ENCODE results near the gene FHOD3.
"Not testable (repeated sequence)": the region's sequence is repeated elsewhere in the genome, so short reads cannot be mapped to it uniquely, and the experiment has no call there.

FHOD3 gene

DNA sequence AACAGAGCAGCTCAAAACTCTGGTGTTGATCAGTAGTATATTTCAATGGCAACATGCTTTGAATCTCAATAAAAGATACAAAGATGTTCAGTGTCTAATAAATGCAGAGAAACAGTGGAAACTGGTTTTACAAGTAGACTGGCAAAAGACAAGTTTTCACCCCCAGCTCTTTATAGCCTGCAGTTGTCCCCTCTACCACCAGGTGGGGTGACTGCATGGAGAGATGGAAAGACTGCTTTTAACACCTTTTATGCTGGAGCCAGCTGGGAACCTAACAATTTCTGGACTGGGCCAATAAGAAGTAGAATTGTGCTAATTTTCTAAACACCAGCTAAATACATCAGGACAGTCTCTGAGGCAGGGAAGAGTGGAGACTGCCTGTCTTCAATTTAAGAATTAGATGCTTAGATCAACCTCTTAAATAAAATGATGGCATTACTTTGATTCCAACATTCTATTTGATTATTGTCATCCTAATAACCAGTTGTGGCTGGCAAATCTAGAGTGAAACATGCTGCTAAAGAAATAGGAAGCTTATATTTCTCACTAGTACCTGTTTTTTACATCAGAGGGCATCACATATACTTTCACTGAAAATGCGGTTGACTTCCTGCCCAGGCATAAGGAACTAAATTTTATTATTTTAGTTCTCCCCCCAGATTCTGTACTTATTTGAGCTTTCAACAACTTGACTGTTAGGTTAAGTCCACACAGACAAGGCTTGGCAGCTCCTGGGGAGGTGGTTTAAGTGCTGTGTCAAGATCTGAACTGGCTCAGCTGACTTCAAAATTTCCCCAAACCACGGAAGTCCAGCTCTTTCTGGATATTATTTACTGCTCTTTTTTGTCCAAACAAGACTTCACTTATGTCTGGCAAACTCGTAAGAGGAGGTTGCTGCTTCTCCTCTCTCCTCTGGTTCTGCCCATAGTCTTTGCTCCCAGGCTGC, 390.8 kb downstream of the FHOD3 start:
- no peak for DNase-seq

DNA sequence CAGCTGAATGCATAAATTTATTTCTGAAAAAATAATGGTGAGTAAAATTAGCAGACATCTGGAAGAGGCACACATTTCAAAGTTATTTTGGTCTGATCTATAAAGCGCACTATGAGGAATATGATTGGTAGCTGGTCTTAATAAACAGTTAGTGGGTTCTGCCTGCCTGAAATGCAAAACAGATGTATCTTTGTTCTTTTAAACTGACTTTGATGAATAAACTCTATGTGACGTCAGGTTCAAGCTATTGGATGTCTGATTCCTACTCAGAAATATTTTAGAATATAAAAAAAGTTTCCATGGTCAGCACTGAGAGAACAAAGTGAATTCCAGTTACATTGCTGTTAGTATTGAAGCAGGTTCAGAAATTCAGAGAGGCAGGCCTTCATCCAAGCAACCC, 394.9 kb downstream of the FHOD3 start:
- DNase-seq, result no peak

DNA sequence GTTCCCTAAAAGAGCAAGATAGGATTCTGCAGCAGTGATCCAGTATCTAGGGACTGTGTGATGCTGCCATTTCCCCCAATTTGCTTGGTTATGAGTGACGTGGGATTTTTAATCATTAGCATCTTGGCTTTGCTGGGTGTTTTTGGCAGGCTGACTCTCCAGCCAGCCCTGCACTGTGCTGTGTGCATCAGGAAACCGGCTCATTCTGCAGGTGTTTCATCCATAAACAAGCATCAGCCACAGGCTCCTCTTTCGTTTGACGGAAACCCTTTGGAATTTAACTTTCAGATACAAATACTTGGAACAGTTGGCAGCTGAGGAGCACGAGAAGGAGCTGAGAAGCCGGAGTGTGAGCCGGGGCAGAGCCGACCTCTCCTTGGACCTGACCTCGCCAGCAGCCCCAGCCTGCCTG, 395.4 kb downstream of the FHOD3 start:
- no peak for DNase-seq

DNA sequence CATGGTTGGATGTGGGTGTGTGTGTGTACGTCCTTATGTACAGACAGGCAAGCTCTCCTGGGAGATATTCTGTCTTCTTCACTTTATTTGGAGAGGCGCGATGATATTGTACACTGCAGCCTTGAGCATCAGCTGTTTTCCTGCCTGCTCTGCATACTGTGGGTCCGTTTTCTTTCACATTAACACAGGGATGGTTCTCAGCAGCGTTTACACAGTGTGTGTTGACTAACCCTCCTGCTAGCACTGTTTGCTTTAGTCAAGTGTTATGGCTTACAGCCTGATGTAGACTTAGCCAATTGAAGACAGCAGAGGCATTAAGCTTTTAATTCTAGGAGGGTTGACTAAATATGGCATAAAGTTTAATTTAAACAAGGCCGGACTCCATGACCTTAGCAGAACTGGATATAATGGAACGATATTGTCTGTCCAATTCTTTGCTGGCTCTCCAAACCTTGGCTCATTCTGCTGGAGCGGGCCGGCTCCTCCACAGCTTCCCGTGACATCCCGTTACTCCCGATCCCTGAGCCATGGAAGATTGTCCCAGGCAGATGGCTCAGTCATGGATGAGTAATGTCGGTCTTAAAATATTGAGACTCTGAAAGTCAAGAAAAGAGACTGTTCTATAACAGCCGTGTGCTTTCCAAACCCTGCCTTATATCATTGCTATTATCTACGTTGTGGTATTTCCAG, 396.6 kb downstream of the FHOD3 start:
- no peak for DNase-seq

DNA sequence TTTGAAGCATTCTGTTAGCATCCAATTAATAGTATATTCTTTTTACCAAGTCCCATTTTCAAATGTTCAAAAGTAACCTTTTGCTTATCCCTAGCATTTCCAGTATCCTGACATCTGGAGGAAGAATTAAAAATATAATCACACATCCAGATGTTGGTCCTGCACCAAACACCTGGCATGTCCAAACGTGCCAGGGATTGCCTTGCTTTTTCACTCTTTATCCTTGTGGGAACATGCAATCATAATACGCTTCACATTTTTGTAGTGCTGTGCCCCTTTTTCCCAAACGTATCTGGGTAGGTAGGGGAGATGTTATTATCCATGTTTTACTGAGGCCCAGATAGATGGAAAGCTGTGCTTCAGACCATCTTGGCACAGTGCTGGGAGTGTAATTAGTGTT, 398.3 kb downstream of the FHOD3 start:
- no peak for DNase-seq

DNA sequence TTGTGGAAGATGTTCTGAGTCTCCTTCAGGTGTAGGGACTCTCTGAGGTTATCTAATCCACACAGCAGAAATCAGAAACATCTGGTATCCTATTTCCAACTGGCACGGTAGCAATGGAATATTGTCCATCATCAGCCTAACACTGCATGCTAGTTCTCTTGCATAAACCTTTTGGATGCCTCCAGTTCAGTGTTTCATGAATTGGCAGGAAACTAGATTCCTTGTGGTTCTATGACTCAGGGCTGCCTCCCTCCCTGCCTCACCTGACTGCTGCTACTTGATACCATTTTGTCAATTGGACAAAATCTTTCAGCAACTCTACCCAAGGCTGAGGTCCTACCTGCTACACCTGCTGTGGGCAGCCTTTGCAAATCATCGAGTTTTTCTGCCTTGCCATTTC, 400.4 kb downstream of the FHOD3 start:
- DNase-seq, result no peak

DNA sequence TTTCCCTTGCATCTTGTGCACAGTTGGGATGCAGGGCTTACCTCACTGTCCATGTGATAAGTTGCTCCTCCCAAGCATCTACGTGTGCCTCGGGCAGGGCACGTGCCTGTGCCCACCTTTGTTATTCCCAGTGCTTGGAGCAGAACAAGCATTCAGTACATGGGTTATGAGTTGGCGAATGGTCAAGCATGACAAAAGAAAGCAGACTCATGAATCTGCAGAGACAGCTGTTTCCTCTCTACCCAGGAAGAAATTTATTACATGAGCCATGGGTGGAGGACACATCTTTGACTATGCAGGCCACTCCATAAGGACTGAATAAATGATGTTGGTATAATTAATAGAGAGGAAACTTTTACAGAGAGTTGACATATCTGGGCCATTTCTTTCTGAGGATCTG, 403.4 kb downstream of the FHOD3 start:
- DNase-seq, result no peak

DNA sequence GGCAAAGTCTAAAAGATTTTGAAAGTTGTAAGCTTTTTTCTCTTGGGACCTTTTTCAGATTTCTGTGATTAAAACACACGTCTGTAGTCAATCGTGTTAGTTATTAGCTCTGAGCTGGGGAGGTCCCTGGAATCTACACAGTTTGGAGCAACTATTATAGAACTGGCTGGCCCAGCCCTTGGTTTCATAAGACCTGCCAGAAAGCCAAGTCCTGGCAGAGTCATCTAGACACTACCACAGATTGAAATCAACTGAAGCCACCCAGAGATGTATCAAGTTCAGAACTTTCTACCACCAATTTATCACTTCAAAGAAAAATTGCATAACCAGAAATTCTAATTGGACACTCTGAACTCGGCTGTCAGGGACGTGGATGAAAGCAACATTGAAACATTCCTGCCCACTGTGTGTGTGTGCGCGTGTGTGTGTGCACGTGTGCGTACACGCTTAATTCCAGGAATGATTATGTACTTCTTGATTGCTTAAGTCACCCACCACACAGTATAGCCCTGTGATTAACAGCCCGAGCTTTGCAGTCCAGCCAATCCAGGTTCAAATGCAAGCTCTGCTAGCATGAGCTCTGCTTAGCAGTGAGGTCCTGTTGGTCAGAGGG, 405.0 kb downstream of the FHOD3 start:
- DNase-seq, result no peak

DNA sequence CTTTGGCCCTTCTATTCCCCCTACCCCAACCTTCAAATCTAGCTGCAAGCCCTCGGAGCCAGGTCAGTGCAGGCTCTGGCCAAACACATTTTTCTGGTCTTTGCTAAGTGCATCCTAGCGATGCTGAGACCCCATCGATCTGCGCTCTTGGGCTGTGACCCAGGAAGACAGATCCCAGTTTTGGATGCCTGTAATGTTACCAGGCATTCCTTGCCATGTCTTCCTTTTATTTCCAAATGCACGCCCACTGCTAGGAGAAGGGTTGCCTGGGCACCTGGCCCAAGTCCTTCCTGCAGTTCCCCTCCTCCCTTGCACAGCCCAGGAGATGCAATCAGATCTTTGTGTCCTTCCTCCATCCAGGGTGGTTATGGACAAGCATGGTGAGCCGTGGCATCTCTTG, 406.6 kb downstream of the FHOD3 start:
- DNase-seq, result no peak

DNA sequence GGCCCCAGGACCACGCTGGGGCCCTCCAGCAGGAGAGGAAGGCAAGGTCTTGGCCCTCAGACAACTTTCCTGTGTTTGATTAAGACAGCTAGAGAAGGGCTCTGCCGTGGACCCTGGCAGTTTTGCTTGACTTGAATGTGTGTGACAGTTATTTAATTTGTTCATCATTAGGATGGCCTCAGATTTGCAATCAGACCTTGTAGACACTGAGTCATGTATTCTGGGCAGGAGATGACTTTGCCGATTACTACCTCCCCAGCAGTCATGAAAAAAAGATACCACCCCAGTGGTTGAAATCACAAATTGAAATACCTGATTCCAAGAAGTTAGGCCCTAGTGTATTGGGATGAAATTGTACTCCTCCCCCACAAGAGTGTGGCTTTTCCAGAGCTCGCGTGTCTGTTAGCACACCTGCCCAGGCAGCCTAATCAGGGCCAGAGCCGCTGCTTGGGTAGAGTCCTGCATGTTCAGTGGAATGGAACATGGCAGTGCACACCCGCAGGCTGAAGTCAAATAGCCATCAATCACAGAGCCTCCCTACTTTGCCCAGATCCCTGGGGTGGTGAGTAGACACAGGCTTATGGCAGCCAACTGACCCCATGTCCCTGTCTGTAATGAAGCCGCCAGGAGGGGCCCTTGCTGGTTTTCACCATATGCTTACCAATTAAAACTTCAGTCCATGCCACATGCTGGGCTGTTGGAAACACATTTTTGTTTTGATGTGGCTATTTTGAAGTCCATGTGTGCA, 408.8 kb downstream of the FHOD3 start:
- DNase-seq, result no peak

DNA sequence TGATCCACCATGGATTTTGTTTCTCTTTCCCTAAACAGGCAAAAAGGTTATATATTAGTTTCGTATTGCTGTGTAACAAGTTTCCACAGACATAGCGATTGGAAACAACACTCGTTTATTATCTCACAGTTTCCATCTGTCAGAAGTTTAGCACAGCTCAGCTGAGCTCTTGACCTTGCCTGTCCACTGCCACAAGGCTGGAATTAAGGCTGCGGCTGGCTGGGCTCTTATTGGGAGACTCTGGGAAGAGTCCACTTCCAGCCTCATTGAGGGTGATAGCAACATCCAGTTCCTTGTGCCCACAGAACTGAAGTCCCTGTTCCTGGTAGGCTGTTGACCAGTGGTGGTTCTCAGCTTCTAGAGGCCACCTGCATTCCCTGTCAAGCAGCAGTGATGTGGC, 410.9 kb downstream of the FHOD3 start:
- DNase-seq, result no peak

DNA sequence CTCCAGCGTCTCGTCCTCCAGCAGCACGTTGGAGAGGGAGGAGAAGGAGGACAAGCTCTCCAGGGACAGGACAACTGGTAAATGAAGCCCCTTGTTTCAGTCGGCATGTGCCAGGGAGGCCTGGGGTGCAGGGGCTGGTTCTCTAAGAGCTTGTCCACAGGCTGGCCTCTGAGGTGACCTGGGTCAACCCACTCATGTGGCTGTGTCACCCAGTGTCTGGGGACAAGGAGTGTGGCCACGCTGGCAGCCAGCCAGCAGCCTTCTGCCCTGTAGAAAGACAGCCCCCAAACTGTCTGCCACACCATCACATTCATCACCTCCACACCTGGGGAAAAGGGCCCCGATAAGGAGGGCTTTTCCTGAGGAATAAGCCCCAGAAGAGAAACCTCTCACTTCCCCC, 411.8 kb downstream of the FHOD3 start:
- DNase-seq, result no peak

DNA sequence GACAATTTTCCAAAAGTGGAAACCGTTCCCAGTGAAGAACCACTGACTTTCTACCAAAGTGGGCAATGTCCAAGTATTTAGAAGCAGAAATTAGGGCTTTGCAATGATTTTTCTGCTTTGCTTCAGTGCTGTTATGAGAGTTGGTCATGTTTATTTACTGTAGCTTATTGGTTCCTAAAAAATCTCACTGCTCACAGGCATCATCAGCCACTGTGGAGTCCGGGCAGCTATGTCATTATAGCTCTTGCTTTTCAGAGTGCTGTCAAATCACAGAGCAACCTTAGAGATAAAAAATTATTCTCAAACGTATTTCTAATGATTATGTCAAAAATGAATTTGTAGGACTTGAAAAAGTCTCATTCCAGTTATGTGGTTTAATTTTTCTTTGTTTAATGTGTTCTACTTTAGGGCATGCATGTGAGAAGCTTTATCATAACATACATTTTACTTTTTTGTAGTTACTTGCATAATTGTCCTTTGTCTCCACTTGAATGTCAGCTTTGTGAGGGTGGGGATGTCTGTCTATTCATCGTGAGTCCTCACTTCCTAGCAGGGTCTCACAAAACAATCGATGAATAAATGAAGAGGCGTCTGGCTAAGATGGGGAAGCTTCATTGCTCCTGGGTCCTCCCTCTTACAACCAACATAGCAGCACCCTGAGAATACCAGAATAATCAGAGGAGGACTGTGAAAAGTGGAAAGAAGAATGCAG, 413.7 kb downstream of the FHOD3 start:
- DNase-seq, result no peak

DNA sequence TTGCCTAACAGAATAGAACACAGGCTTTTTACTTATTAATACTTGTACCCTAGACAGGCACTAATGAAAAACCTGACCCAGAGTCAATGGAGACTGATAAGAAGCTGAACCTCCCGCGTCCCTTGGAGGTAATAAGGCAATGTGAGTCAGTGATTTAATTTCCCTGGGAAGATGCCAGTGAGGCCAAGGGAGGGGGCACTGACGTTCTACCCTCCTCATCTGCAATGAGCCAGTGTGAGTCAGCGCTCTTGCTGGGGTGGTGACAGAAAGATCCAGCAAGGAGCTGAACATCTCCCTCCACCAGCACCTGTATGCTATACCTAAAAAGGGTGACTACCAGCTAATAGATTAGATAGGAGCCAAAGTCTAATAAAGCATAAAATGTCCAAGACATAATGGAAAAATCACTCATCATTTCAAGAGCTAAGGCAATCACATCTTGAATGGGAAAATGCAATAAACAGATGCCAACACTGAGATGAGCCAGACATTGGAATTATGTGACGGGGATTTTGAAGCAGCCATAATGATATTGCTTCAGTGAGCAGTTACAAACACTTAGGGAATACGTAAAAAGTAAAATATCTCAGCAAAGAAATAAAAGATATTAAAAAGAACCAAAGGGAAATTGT, 414.4 kb downstream of the FHOD3 start:
- no peak for DNase-seq

DNA sequence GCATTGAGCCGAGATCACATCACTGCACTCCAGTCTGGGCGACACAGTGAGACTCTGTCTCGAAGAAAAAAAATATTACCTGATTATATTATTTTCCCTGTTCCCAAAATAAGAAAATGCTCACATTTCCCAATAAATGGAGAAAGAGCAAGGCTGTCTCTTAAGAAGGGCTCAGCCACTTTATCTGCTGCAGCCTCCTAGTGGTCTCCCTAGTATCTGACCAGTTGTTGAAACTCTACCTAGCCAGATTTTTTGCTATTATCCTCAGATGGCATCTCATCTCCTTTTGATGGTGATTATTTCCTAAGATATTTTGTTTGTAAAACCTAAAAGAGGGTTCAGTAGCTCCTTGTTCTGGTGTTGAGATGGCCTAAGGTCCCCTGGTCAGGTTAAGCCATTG, 417.0 kb downstream of the FHOD3 start:
- no peak for DNase-seq

DNA sequence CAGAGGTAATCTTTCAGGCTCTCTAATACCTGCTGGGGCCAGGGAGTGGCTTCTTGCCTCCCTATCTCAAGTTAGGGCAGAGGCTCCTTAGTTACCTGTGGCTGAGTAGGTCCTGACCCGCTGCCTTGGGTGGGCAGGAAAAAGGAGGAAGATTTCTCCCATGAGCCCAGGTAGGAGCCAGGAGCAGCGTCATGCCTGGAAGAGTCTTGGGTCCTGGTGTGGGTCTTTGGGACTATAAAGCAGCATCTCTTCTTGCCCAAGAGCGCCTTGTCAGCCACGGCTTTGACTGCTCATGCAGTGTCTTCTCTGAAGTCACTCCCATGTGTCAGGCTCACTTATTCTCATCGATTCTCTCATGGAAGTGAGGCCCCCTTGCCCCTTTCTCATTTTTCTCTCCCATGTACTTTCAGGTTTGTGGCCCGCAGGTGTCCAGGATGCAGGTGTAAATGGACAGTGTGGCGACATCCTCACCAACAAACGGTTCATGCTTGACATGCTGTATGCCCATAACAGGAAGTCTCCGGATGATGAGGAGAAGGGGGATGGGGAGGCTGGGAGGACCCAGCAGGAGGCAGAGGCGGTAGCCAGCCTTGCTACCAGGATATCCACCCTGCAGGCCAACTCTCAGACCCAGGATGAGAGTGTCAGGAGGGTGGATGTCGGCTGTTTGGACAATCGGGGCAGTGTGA, 420.1 kb downstream of the FHOD3 start:
- no peak for DNase-seq

DNA sequence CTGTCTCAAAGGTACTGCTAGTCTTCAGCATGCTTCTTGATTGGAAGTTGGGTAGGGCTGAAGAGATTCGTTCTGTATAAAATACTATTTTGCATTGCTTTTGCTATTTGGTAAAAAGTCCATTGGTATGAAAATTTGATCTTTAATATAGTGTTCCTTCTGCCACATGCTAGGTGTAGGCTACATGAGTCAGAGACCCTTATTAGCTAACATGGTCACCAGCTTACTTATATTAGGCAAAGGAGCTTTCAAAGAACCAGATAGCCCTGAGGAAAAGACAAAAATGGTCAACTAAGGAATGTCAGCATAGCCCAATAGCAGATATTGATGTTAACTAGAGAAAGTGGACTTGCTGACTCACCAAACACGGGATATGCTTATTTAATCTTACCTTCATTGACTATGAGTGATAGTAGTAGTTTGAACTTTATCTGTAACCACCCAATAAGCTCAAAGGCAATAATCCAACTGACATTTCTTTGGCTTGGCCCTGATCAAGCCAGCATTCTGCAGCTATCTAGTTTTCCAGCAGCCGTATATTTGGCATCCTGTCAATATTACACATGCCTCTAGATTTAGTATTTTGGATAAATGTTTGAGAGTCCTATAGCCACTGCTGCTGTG, 421.3 kb downstream of the FHOD3 start:
- no peak for DNase-seq

DNA sequence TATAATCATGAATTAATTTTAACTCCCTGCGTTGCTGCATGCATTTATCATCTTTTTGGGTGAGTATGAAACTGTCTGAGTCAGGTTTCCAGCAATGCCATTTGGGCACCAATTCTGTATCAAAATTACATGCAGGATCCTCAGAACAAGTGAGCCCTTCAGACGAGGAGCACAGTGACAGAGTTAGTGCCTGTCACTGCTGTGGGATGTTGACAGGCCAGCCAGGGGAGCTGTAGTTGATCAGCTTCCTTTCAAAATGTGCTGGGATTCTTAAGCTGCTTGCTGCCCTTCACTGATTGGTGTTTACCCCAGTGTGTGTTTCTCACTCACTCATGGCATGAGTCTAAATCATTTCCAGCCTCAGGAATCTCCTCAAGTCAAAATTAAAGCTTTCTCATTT, 422.1 kb downstream of the FHOD3 start:
- DNase-seq, result no peak

DNA sequence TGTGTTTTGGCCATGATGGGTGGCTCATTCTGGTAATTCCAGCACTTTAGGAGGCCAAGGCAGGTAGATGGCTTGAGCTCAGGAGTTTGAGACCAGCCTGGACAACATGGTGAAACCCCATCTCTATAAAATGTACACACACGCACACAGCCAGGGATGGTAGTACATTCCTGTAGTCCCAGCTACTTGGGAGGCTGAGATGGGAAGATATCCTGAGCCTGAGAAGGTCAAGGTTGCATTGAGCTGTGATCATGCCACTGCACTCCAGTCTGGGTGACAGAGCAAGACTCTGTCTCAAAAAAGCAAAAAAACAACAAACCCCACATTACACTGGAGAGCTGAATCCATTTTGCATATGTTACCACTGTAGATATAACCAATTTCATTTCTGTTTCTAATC, 423.8 kb downstream of the FHOD3 start:
- DNase-seq, result not testable (repeated sequence)

DNA sequence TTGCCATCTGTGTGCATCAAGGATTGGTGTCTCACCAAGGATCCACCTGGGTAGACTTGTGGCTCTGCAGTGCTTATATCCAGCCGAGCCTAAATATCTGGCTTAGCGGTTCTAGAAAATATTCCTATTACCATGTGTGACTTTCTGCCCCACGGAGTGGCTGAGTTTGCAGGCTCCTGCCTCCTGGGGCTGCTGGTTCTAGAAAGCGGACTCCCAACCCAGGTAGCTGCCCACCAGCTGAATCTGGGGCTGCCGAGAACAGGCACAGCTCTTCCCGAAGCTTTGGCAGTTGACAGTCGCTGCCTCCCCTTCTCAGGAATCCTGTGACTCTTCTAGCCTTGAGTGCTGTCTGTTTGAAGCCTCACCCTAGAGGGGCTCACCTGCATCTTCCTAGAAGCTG, 426.7 kb downstream of the FHOD3 start:
- no peak for DNase-seq

DNA sequence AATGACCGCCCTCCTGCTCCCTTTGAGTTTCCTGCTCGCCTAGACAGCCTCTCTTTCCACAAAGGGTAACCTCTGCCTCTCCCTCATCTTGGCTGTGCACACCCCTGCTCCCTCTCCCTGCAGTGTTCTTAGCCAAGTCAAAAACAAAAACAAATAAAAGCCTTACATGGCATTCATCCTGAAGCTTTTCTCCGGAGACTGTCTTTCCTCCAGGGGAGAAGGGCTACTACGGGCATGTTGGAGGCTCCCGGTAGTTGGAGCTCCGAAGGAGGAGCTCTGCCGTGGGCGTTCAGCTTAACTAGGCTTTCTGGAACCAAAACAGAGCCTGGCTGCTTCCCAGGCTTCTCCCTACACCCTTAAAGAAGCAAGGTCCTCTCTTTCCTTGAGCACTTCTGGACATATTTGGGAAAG, 427.1 kb downstream of the FHOD3 start:
- DNase-seq, result no peak
